COLO829 (cell line): Measurements from ENCODE around the gene TLCD5.

Experiments
- DNase-seq: peaks from one replicate; pipeline ENCODE4 v3.0.0; 2012; ENCODE audit warnings: low spot score

Gene TLCD5

DNA sequence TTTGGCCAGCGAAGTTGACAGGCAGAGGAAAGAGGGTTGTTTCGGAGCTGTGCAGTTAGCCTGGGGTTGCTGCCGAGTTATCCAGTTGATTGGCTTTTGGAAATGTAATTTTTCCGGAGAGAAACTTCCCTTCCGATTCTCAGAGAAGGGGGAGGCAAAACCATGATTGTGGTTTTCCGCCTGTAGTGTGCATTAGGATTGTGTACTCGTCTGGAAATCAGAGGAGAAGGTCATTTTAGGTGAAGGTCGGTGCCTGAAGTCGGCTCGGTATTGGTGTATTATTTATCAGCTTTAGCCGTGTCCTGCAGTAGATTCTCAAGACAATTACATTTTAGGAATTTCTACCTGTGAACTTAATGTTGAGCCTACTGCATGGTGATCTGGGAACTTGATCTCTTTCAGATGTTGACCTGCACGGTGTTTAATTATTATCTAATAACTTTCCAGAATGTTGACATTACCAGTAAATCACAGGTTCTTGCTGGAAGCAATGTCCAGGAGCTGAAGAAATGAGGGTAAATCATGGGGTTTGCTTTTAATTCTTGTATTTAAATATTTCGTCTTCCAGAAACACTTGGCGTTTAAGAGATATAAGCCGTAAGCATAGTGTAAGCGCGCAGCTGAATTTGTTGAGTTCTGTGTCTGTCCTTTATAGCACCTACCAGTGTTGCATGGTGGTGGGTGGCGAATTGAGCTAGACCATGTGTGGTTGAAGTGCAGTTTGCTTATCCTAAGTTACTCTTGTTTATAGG is 12.4 kb downstream of the TLCD5 start:
- DNase-seq: no peak

DNA sequence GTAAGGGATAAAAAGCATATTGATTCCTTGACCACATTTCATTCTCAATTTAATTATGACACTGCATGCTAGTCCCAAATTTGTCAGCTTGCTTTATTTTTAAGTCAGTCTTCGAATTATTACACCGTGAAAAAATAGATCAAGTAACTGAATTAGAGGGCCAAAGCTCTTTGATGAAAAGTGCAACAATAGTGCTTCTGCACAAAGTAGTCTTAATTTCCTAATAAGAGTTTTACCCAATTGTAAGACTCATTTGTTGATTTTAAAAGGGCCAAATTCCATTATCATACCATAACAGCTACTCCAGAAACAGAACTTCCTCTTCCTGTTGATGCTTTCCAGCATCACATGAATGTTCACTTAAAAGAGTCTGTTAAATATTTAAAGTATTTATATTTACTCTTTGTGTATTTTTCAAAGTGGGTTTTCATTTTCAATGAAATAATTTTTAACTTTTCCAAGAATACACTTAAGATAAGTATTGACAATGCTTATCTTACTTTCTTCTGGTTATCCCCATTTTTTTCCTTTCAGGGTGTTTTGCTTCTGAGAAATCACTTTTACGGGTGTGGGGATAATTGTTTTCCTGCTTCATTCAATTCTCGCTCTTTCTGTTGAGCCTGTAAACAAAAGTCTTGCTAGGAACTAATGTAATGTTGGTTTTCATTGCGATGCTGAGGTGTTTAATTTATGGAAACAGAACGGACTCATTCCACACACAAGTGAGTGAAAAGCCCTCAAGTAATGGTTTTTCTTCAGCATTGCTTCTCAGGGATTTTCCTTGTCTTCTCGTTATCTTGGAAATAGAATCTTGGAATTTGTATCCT is 13.2 kb downstream of the TLCD5 start:
- no peak for DNase-seq

DNA sequence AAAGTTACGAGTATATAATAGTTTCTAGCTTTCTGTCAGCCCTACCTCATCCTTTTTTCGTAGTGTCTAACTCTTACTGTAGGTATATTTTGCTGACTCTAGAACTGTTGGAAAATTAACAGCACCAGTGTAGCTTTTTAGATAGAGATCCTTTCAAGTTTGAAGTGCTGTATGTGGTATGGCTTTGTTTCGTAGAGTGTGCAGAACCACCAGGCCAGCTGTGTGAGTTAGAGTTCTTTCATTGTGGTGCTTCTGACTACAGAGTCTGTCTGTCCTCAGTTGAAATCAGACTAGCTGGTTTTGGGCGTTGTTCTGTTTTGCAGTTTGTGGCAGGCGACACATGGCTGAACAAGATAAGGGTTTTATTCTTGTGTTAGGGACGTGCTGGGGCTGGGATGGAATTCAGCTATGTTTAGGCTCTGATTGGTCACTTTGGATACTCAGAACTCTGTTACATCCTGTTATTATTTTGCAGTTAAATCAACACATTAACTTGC is 14.3 kb downstream of the TLCD5 start:
- DNase-seq: peak; percentile 42

DNA sequence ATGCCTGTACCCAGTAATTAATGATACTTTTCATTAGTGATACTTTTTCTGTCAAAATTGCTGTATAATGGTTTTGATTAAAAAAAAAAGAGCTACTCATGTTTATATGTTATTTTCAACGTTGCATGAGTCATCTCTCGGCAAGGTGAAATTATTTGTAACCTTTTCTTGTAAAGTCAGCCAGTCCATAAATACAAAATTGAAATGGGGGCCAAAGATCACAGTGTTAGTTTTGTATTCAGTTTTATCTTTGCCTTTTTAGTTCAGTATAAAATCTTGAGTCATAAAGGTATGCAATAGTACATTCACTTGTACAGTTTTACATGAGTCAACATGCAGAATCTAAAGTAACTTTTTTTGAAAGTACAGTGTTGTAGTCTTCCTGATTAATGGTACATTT is 15.4 kb downstream of the TLCD5 start:
- DNase-seq: no peak

DNA sequence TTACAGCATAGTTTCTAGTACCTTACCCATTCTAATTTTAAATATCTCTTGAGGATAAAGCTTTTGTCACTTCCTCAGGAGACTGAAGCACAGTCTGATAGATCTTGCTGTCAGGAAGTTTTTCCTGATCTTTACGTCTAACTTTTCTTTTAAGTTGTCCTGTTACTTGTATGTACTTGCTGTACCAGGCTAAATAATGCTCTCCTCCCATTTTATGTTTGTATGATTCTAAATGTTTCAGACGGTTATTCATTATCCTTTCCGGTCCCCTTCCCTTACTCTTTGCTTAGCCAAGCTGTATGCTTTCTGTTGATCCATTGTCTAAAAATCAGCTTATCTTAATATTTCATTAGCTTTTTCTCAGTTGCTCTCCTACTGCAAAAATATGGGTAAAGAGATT is 17.1 kb downstream of the TLCD5 start:
- DNase-seq: no peak

DNA sequence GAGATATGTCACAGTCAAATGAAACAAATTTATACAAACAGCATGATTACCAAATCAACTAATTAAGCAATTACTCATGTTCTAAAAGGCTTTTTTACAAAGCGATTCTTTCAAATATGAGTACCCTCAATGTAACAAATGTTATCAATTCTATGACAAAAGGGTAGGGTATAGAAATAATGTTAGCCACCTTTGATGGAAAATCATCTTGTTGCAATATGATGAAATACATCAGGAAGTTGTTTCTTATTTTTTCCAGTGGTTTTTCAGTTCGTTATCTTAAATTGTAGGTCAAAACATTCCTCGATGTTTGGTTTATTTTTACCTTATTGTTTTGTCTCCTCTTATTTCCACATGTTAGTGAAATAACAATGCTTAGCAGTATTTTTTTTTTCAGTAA is 17.6 kb downstream of the TLCD5 start:
- DNase-seq: no peak

DNA sequence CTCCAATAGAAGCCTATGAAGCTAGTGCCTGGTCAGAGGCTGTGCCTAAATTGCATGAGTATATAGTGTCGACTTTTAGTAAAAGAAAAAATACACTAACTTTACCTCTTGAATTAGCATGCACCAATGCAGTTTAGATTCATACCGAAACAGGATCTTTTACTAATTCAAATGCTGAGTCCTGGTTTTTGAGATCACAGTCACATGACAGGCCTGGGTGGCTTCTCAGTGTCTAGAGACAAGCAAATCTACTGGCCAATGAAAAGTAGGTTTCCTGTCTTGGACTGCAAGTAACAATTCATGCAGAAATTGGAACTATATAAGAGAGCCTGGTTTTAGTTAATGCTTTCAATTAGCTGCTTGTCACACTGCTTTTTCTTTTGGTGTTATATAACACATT is 18.3 kb downstream of the TLCD5 start:
- no peak for DNase-seq

DNA sequence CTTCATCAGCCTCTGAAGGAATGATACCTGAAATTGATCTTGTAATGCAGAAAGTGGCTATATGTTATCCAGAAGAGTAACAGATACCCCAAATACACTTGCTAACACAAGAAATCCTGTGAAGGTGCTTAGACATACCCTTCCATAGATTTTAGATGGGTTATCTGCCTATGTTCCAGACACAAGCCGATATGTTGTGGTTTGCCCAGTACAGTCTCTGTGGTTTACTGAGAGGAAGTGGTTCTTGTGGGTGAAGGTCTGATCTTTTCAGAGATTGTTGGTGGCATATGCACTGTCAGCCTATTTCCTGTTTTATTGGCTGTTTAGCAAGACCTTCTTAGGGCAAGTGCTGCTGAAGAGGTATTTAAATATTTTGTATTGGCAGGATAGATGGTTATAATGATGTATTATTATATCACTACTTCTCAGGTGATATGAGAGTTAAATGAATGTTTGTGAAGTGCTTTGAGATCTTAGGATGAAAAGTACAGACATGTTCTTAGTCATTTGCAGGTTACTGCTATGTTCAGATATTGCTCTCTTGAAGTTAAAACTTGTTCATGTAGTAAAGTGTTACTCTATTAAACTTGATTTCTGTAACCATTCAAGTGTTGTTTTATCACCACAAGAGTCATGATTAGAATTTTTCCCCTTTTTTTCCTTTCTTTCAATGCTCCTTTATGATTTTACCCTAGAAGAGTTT is 19.4 kb downstream of the TLCD5 start:
- DNase-seq: peak; percentile 50

DNA sequence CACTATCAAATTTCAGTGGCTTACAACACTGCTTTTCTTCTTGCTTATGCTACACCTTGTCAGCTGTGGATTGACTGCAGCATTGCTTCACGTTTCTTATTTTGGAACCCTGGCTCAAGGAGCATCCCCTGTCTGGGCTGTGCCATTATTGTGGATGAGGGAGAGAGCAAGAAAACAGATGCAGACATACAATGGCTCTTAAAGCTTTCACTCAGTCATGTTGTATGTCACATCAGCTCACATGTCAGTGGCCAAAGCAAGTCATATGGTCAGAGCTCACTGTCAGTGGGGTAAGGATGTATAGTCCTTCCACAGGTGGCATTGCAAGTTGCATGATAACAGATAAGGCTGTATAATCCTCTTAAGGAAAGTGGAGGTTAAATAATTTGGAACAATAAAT is 21.1 kb downstream of the TLCD5 start:
- DNase-seq: no peak

DNA sequence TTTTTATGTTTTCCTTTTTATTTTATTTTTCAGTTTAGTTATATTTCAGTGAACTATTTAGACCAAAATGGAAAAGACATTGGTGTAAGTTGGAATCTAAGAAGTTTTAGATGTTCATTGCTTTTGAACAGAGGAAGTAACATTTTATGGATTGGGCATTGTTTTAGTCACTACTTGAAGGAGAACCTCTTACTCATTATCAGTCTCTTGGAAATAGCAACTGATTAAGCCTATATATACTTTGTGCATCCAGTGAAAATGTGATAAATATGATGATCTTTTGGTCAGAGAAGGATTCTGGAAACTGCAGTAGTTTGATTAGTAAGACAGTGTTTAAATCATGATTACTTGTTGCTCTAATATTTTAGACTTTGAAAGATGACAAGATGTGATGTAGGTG is 25.5 kb downstream of the TLCD5 start:
- DNase-seq: no peak

DNA sequence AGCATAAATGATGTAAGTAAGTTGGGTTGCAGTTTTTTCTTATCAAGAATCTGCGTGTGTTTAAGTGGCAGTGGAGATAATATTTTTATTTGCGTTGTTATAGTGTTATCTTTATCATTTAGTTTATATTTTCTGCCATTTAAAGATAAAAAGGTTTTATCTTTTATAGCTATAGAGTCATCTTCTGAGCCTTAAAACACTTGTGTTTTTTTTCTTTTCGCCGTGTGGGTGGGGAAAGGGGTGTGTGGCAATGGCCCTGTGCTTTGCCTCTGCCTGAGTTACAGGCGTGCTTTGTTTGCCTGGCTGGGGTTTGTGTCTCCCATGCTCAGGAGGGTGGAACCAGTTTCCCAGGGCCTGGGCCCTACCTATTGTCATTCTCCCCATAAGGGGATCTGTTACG is 27.3 kb downstream of the TLCD5 start:
- no peak for DNase-seq

DNA sequence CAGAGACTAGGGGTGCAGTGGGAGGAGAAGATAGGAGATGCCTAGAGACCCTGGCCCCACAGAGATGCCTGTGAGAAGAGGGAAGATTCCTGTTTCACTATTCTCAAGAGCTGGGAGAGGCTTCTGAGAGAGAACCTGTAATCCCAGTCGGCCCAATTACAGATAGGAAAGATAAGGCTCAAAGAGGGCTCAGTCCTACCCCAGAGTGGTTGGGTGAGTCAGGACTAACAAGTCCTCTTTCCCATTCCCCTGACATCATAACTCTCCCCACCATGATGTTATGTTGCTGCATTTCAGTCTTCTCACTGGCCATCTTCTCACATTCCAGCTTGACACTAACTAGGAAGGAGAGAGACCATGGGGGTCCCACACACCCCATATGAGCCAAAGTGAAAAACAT is 29.0 kb downstream of the TLCD5 start:
- DNase-seq: no peak

DNA sequence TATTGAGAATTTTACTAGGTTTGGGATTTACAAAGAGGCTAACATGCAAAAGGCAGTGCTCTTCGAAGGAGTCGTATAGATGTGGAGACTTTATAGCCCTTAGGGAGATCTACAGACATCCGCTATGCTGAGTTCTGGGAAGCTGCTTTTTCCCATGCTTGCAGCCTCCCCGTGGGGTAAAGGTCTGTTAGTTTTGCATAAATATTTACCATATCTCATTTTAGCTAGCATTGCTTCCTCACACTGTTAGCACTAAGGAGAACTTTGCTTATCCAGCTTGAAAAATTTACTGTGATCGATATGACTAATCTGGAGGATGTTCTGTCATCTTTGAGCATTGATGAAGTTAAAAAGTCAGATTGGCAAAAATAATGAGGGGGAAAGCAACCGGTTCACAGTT is 29.7 kb downstream of the TLCD5 start:
- DNase-seq: no peak

DNA sequence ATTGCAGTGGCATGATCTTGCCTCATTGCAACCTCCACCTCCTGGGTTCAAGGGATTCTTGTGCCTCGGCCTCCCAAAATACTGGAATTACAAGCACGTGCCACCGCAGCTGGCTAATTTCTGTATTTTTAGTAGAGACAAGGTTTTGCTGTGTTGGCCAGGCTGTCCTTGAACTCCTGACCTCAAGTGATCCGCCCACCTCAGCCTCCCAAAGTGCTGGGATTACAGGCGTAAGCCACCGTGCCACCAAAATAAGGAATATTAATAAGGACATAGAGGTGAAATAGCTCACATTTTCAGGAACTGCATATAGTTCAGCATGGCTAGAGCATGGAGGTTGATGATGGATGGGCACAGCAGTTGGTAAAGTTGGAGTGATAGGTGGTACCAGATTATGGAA is 32.5 kb downstream of the TLCD5 start:
- DNase-seq: no peak

DNA sequence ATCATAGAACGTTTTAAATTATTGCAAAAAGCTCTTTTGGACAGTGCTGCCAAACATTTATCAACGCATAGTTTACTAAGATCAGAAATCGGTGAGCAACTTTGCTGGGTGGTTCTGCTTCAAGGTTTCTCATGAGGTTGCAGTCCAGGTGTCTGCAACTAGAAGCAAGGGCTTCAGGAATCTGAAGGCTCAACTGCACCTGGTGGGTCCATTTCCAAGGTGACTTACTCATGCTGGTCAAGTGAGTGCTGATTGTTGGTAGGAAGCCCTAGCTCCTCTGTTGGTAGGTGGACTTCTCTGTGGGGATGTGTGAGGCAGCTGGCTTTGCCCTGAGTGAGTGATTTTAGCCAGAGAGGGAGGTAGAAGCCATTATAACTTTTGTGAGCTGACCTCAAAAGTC is 33.6 kb downstream of the TLCD5 start:
- no peak for DNase-seq

DNA sequence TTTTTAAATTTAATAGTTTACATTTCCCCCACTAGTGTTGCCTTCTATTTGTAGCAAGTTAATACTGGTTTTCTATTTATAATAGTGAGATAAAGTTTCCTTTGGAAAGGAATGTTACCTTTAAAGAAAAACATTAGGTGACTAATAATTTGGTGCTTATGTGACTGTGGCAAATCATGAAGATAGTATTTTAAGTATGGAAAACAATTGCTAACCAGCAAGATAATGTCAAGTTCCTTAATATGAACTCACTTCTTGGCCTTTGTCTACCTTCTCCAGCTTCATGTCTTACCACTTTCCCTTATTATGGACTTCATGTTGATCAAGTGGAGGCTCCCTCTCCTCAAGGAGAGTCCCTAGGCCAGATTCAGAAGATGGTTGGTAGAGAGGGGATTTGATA is 38.3 kb downstream of the TLCD5 start:
- DNase-seq: no peak

DNA sequence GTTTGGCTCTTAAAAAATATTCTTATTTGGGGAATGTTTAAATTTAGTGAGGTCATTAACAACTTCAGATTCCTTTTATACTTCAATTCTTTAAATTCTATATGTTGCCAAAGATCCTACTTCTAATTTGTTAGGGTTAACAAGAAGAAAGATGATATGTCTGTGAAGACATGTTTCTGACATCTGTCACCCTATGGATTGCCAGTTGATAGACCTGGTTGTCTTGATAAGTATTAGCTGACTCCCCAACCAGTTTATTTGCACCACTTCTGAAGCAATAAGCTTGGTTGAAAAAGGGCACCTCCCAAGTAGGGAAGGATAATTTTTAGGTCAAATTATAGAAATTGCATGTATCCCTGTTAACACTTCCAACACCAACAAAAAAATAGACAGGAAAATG is 40.4 kb downstream of the TLCD5 start:
- DNase-seq: no peak

DNA sequence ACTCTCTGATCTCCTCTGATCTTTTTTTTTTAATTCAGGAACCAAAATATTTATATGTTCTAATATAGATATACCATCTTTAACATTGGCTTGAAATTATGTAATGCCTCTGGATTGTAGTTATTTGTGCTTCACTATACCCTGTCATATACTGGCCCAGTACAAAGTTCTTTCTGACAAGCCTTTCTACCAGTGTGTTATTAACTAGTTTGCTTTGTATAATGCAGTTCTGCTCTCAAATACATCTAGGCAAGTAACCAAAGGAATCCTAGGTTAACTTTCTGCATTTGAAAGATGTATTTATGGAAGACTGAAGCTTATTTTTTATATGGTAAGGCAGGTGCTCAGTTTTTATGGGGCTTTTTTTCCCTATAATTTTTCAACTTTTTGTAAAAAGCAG is 47.2 kb downstream of the TLCD5 start:
- DNase-seq: no peak

DNA sequence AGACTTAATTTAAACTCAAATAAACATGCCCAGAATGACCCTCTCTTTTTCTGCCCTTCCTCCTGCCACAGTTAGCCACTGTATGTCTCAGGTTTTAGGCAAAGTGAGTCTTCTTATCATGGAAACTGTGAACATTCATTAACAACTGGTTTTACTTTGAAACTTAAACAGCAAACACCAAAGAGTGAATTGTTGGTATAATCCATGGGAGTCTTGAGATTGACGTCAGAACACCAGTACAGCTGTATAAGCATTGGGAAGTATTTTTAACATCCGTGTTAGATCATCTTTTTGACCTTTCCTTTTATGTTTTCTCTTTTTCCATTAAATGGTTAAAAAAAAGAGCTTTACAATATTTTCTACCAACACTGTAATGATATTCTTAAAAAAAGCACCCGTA is 50.0 kb downstream of the TLCD5 start:
- no peak for DNase-seq

DNA sequence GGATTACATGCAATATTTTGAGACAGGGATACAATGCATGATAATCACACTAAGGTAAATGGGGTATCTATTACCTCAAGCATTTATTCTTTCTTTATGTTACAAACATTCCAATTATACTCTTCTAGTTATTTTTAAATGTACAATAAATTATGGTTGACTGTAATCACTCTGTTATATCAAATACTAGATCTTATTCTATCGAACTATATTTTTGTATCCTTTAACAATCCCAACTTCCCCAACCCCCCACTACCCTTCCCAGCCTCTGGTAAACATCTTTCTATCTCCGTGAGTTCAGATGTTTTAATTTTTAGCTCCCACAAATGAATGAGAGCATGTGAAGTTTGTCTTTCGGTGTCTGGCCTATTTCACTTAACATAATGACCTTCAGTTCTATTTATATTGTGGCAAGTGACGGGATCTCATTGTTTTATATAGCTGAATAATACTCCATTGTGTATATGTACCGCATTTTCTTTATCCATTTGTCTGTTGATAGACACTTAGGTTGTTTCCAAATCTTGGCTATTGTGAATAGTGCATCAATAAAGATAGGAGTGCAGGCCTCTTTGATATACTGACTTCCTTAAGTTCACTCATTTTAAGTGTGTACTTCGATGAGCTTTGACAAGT is 51.6 kb downstream of the TLCD5 start:
- DNase-seq: no peak

DNA sequence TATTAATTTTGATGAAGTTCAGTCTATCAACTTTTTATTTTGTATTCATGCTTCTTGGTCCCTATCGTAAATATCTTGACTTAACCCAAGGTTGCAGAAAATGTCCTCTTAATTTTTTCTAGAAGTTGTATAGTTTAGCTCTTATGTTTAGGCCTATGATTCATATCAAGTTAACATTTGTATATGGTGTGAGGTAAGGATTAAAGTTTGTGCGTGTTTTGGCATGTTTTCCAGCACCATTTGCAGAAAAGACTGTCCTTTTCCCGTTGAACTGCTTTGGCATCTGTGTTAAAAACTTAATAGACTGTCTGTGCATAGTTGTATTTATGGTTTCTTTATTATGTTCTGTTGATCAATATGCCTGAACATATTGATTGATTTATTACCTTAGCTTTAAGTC is 53.4 kb downstream of the TLCD5 start:
- DNase-seq: no peak

DNA sequence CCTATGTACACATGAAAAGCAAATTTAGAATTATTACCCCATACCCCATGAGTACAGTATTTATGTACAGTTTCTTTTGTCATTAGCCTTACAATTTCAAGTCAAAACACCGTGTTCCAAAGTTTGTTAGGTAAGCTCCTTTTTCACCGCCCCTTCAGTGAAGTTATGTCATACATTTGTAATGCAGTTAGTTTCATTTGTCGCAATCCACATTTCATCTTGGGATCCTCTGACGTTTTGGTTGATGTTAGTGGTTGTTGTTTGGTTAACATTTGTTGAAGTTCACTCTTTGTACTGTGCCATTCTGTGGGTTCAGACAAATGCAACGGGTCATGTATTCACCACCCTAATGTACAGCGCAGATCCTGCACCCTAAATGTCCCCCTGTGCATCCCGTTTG is 56.3 kb downstream of the TLCD5 start:
- no peak for DNase-seq
